ENCODE results near the gene ICA1. TPM values are rescaled to one million over a fixed set of nuclear protein-coding genes. Genes with fewer than 3 reads are reported as not detected.

Gene ICA1
- total and polyA plus RNA-seq, 2 experiments from 2014 or later = 45.2 to 83.7 TPM

DNA sequence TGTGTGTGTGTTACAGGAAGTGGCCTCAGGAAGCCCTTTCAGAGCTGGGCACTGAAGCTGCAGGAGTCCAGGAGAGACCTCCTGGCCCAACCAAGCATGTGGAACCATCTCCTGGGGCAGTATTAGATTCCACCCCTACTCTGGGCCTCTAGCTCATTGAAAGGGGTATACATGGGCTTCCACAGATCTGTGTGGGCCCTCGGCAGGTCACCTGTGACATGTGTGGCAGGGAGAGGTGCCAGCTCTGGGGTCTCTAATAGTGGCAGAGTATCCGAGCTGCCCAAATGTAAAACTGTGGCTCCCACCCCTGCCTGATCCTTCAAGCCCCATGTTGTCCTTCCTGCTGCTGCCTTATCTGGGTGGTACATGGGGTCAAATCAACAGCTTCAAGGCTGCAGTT, 149.3 kb downstream of the ICA1 start:
- Histone ChIP-seq H3K27ac (ENCODE audit: low read depth) (no peak overlapping the region), H3K4me3 (no peak overlapping the region), H3K4me1 (ENCODE audit: insufficient read depth) (peaks cover 18% of the 10 kb centered on the region), H3F3A (replicated peaks; ENCODE audit: low read depth) (no peaks in the 10 kb centered on the region), H2AFZ (no peak overlapping the region), H3K27me3 (ENCODE audit: insufficient read depth) (no peaks in the 10 kb centered on the region), H4K20me1 (replicated peaks; ENCODE audit: insufficient read depth) (no peaks in the 10 kb centered on the region), H3K9me2 (ENCODE audit: insufficient read depth) (peaks cover 22% of the 10 kb centered on the region; the same call in 1 of the 2 replicates), H3K36me3 (ENCODE audit: insufficient read depth) (no peaks in the 10 kb centered on the region), H3K4me2 (no peak overlapping the region), H3K79me2 (replicated peaks; ENCODE audit: insufficient read depth) (no peaks in the 10 kb centered on the region)
- H3K9me3 Mint-ChIP-seq = peaks cover 6% of the 10 kb centered on the region; the same call in 2 of the 3 replicates
- peaks cover 26% of the 10 kb centered on the region for H3K36me3 Mint-ChIP-seq (ENCODE audit: low read depth)
- H3K4me3 Mint-ChIP-seq = no peak overlapping the region
- ATAC-seq (no peak), DNase-seq (ENCODE audit: low spot score) (no peak)
- H3K27ac Mint-ChIP-seq = no peak overlapping the region
- TF ChIP-seq JUNB (IDR thresholded peaks at IDR 0.05; ENCODE audit: unreplicated experiment) = no peak
- no peak for TF ChIP-seq NANOG (IDR thresholded peaks at IDR 0.05; ENCODE audit: borderline replicate concordance)
- no peak for TF ChIP-seq POLR2AphosphoS5 (IDR thresholded peaks at IDR 0.05; ENCODE audit: low read depth)
- H3K27me3 Mint-ChIP-seq (ENCODE audit: insufficient read depth, low read depth, poor library complexity) = peaks cover 14% of the 10 kb centered on the region
- H3K4me1 Mint-ChIP-seq = peaks cover 27% of the 10 kb centered on the region

DNA sequence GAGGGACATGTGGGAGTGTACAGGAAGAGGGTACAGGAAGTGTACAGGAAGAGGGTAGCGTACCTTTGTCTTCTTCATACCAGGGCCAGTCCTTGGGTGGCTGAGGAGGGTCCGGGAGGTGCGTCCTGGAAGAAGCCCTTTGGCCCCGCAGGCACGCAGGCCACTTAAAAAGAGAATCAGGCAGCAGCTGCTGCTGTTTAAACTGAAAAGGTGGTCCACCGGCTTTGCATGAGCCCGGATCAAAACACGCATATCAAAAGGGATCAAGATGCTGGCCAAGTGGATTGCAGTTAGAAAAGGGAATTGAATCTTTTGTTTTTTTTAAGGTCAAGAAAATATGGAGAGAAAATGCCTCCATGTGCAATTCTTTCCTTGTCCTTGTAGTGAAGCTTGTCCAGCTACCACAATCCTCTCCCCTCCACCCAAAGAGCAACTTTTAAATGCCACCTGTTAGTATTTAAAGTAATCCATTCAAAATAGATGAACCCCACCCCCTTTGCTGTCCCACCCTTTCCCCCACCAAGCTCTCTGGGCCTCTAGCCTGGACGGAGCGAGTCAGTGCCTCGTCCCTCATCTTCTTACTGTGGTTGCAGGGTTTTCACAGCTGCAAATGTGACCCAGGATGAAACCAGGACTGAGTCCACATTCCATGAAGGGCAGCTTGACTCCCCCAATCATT, 150.5 kb downstream of the ICA1 start:
- peak; percentile 47 for DNase-seq (ENCODE audit: low spot score)
- H3K4me3 Mint-ChIP-seq = no peak overlapping the region
- TF ChIP-seq EZH2 (IDR thresholded peaks at IDR 0.05; ENCODE audit: low read depth, unreplicated experiment) (no peak), NANOG (IDR thresholded peaks at IDR 0.05; ENCODE audit: borderline replicate concordance) (no peak), EZH2phosphoT487 (IDR thresholded peaks at IDR 0.05; ENCODE audit: unreplicated experiment) (no peak), CREB1 (CRISPR knock-in tag; IDR thresholded peaks at IDR 0.05; ENCODE audit: low read depth) (no peak), JUNB (IDR thresholded peaks at IDR 0.05; ENCODE audit: unreplicated experiment) (no peak)
- TF ChIP-seq, protein P1, sequence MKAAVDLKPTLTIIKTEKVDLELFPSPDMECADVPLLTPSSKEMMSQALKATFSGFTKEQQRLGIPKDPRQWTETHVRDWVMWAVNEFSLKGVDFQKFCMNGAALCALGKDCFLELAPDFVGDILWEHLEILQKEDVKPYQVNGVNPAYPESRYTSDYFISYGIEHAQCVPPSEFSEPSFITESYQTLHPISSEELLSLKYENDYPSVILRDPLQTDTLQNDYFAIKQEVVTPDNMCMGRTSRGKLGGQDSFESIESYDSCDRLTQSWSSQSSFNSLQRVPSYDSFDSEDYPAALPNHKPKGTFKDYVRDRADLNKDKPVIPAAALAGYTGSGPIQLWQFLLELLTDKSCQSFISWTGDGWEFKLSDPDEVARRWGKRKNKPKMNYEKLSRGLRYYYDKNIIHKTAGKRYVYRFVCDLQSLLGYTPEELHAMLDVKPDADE (IDR thresholded peaks at IDR 0.05) = no peak
- TF ChIP-seq, protein P2, sequence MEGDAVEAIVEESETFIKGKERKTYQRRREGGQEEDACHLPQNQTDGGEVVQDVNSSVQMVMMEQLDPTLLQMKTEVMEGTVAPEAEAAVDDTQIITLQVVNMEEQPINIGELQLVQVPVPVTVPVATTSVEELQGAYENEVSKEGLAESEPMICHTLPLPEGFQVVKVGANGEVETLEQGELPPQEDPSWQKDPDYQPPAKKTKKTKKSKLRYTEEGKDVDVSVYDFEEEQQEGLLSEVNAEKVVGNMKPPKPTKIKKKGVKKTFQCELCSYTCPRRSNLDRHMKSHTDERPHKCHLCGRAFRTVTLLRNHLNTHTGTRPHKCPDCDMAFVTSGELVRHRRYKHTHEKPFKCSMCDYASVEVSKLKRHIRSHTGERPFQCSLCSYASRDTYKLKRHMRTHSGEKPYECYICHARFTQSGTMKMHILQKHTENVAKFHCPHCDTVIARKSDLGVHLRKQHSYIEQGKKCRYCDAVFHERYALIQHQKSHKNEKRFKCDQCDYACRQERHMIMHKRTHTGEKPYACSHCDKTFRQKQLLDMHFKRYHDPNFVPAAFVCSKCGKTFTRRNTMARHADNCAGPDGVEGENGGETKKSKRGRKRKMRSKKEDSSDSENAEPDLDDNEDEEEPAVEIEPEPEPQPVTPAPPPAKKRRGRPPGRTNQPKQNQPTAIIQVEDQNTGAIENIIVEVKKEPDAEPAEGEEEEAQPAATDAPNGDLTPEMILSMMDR (conservative IDR thresholded peaks at IDR 0.05; ENCODE audit: low read depth in 2 of 2) = no peak
- TF ChIP-seq, protein P3, sequence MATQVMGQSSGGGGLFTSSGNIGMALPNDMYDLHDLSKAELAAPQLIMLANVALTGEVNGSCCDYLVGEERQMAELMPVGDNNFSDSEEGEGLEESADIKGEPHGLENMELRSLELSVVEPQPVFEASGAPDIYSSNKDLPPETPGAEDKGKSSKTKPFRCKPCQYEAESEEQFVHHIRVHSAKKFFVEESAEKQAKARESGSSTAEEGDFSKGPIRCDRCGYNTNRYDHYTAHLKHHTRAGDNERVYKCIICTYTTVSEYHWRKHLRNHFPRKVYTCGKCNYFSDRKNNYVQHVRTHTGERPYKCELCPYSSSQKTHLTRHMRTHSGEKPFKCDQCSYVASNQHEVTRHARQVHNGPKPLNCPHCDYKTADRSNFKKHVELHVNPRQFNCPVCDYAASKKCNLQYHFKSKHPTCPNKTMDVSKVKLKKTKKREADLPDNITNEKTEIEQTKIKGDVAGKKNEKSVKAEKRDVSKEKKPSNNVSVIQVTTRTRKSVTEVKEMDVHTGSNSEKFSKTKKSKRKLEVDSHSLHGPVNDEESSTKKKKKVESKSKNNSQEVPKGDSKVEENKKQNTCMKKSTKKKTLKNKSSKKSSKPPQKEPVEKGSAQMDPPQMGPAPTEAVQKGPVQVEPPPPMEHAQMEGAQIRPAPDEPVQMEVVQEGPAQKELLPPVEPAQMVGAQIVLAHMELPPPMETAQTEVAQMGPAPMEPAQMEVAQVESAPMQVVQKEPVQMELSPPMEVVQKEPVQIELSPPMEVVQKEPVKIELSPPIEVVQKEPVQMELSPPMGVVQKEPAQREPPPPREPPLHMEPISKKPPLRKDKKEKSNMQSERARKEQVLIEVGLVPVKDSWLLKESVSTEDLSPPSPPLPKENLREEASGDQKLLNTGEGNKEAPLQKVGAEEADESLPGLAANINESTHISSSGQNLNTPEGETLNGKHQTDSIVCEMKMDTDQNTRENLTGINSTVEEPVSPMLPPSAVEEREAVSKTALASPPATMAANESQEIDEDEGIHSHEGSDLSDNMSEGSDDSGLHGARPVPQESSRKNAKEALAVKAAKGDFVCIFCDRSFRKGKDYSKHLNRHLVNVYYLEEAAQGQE (IDR thresholded peaks at IDR 0.05; ENCODE audit: unreplicated experiment) = no peak

More for the DNA sequence above, 150.5 kb downstream of the ICA1 start:
- peak overlapping the region; percentile 24; the same call in 1 of the 2 replicates for H3K4me2 ChIP-seq
- Mint-ChIP-seq H3K27me3 (ENCODE audit: insufficient read depth, low read depth, poor library complexity) (peaks cover 14% of the 10 kb centered on the region), H3K27ac (peak overlapping the region; percentile 32), H3K9me3 (peaks cover 6% of the 10 kb centered on the region; the same call in 1 of the 3 replicates), H3K4me1 (peaks cover 27% of the 10 kb centered on the region), H3K36me3 (ENCODE audit: low read depth) (peaks cover 20% of the 10 kb centered on the region)
- H3K27ac ChIP-seq (ENCODE audit: low read depth) = no peak overlapping the region
- peak; percentile 59 for ATAC-seq
- no peaks in the 10 kb centered on the region for H3K27me3 ChIP-seq (ENCODE audit: insufficient read depth)
- peak overlapping the region; percentile 45 for H2AFZ ChIP-seq
- H3F3A ChIP-seq (replicated peaks; ENCODE audit: low read depth) = no peaks in the 10 kb centered on the region
- H3K9me2 ChIP-seq (ENCODE audit: insufficient read depth) = peaks cover 22% of the 10 kb centered on the region; the same call in 1 of the 2 replicates
- H3K4me1 ChIP-seq (ENCODE audit: insufficient read depth) = peaks cover 18% of the 10 kb centered on the region
- no peaks in the 10 kb centered on the region for H4K20me1 ChIP-seq (replicated peaks; ENCODE audit: insufficient read depth)
- no peaks in the 10 kb centered on the region for H3K79me2 ChIP-seq (replicated peaks; ENCODE audit: insufficient read depth)
- H3K4me3 ChIP-seq = no peak overlapping the region
- H3K36me3 ChIP-seq (ENCODE audit: insufficient read depth) = no peaks in the 10 kb centered on the region
